IMR-90 (cell line): ENCODE data around the gene HSD3B2. TPM values are rescaled to one million over a fixed set of nuclear protein-coding genes. Genes with fewer than 3 reads are reported as not detected.

ENCODE experiments used
- ATAC-seq: fragments of 200-7000 bp; cut with Tn5 transposase; 2 replicates; pipeline ENCODE4 v1.9.1; 2020; ENCODE audit warnings: low read depth, mild to moderate bottlenecking, moderate library complexity
- BruUV-seq: library from RNA; stranded (reverse); fragments of 400-500 nt; replicated peaks from 2 replicates; lab custom pipeline; 2021; lab: Mats Ljungman, UMichigan
- CTCF ChIA-PET: fragments of 300-600 bp; formaldehyde crosslinking; extraction: SDS; loops from one replicate; lab custom pipeline; 2021; ENCODE audit warnings: antibody characterized with exemption; lab: Yijun Ruan, JAX
- POLR2A ChIA-PET: fragments of 300-600 bp; sonication (Branson Sonifier 250); formaldehyde crosslinking; loops from one replicate; lab custom pipeline; 2022; ENCODE audit warnings: antibody characterized with exemption; ENCODE audit not compliant: unreplicated experiment; lab: Charles Lee
- DNase-seq: peaks from one replicate; pipeline ENCODE4 v3.0.0; 2013
- H2AFZ ChIP-seq: replicated peaks from 2 replicates; pipeline ENCODE3; 2013; ENCODE audit warnings: low read length, mild to moderate bottlenecking; ENCODE audit not compliant: poor library complexity
- H2AK5ac ChIP-seq: 2 replicates; pipeline ENCODE4 v1.6.1; 2013; ENCODE audit warnings: low read depth, low read length, inconsistent platforms
- H2AK9ac ChIP-seq: replicated peaks from 2 replicates; pipeline ENCODE3; 2013; ENCODE audit warnings: mild to moderate bottlenecking, low read depth, low read length, moderate library complexity; ENCODE audit not compliant: poor library complexity
- H2BK120ac ChIP-seq: 2 replicates; pipeline ENCODE4 v1.6.1; 2013; ENCODE audit warnings: low read depth, low read length, inconsistent platforms
- H2BK15ac ChIP-seq: 3 replicates; pipeline ENCODE4 v1.6.1; 2013; ENCODE audit warnings: low read depth, low read length, inconsistent platforms
- H2BK20ac ChIP-seq: 2 replicates; pipeline ENCODE4 v1.6.1; 2013; ENCODE audit warnings: low read depth, mild to moderate bottlenecking, inconsistent platforms, low read length, moderate library complexity
- H2BK5ac ChIP-seq: 2 replicates; pipeline ENCODE4 v1.6.1; 2013; ENCODE audit warnings: mild to moderate bottlenecking, low read depth, low read length, inconsistent platforms; ENCODE audit not compliant: poor library complexity, severe bottlenecking
- H3K14ac ChIP-seq: replicated peaks from 2 replicates; pipeline ENCODE4 v1.6.1; 2013; ENCODE audit warnings: low read depth, low read length, inconsistent platforms
- H3K18ac ChIP-seq: 2 replicates; pipeline ENCODE4 v1.6.1; 2013; ENCODE audit warnings: low read depth, low read length, control low read depth
- H3K23ac ChIP-seq: 2 replicates; pipeline ENCODE4 v1.6.1; 2013; ENCODE audit warnings: low read depth, low read length, inconsistent platforms
- H3K27ac ChIP-seq: 2 replicates; pipeline ENCODE4 v1.5.1; 2013; ENCODE audit warnings: mild to moderate bottlenecking, control low read depth, low read length; ENCODE audit not compliant: insufficient read depth
- H3K27me3 ChIP-seq: 2 replicates; pipeline ENCODE4 v1.6.1; 2013; ENCODE audit warnings: low read length; ENCODE audit not compliant: control insufficient read depth, insufficient read depth
- H3K36me3 ChIP-seq: 2 replicates; pipeline ENCODE4 v1.6.1; 2013; ENCODE audit warnings: low read length, mixed read lengths; ENCODE audit not compliant: control insufficient read depth, insufficient read depth
- H3K4ac ChIP-seq: 2 replicates; pipeline ENCODE4 v1.6.1; 2013; ENCODE audit warnings: low read depth, low read length, inconsistent platforms
- H3K4me1 ChIP-seq: 2 replicates; pipeline ENCODE4 v1.6.1; 2013; ENCODE audit warnings: low read length, mixed read lengths; ENCODE audit not compliant: control insufficient read depth, insufficient read depth
- H3K4me2 ChIP-seq: 2 replicates; pipeline ENCODE4 v1.6.1; 2013; ENCODE audit warnings: low read depth, mild to moderate bottlenecking, control low read depth, low read length, moderate library complexity
- H3K4me3 ChIP-seq: 2 replicates; pipeline ENCODE4 v1.5.1; 2013; ENCODE audit warnings: low read depth, mild to moderate bottlenecking, control low read depth, low read length, moderate library complexity; ENCODE audit not compliant: insufficient read depth
- H3K56ac ChIP-seq: 2 replicates; pipeline ENCODE4 v1.6.1; 2013; ENCODE audit warnings: low read length, inconsistent platforms; ENCODE audit not compliant: insufficient read depth; ENCODE audit errors: extremely low read depth
- H3K79me1 ChIP-seq, 2 experiments: 2 replicates each; pipeline ENCODE4 v1.6.1; 2013; ENCODE audit warnings: low read length in 2 of 2, inconsistent platforms in 1 of 2, low read depth in 1 of 2
- H3K9ac ChIP-seq: 2 replicates; pipeline ENCODE4 v1.6.1; 2013; ENCODE audit warnings: low read depth, low read length, control low read depth
- H3K9me1 ChIP-seq: 2 replicates; pipeline ENCODE4 v1.6.1; 2013; ENCODE audit warnings: low read length, inconsistent platforms; ENCODE audit not compliant: insufficient read depth
- H3K9me3 ChIP-seq: 2 replicates; pipeline ENCODE4 v1.6.1; 2013; ENCODE audit warnings: low read length; ENCODE audit not compliant: control insufficient read depth, insufficient read depth
- H4K20me1 ChIP-seq: 2 replicates; pipeline ENCODE4 v1.6.1; 2013; ENCODE audit warnings: low read length, inconsistent platforms; ENCODE audit not compliant: insufficient read depth
- H4K5ac ChIP-seq: 2 replicates; pipeline ENCODE4 v1.6.1; 2013; ENCODE audit warnings: mild to moderate bottlenecking, low read depth, low read length, control low read depth
- H4K8ac ChIP-seq, 2 experiments: 2 replicates each; pipeline ENCODE4 v1.6.1; 2013; ENCODE audit warnings: low read depth in 2 of 2, low read length in 2 of 2, control low read depth in 1 of 2, inconsistent platforms in 1 of 2
- H4K91ac ChIP-seq: 2 replicates; pipeline ENCODE4 v1.6.1; 2013; ENCODE audit warnings: low read depth, low read length, inconsistent platforms; ENCODE audit not compliant: insufficient read depth
- CHD1 ChIP-seq: IDR thresholded peaks from 2 replicates; pipeline ENCODE4 v1.6.1; 2012; ENCODE audit warnings: low read depth, low read length, improper control_type of control experiment
- MAFK ChIP-seq: IDR thresholded peaks from 2 replicates; pipeline ENCODE4 v1.6.1; 2012; ENCODE audit warnings: low read depth, low read length, improper control_type of control experiment
- MAZ ChIP-seq: IDR thresholded peaks from 2 replicates; pipeline ENCODE4 v1.6.1; 2012; ENCODE audit warnings: low read depth, mild to moderate bottlenecking, low read length, improper control_type of control experiment, moderate library complexity, borderline replicate concordance
- MXI1 ChIP-seq: IDR thresholded peaks from 2 replicates; pipeline ENCODE4 v1.6.1; 2012; ENCODE audit warnings: low read depth, mild to moderate bottlenecking, low read length, moderate library complexity, borderline replicate concordance
- NFE2L2 ChIP-seq: fragments of 150-350 bp; IDR thresholded peaks from 2 replicates; pipeline ENCODE4 v1.6.1; 2016; ENCODE audit warnings: low read depth, mild to moderate bottlenecking, low read length
- RAD21 ChIP-seq: IDR thresholded peaks from 2 replicates; pipeline ENCODE4 v1.6.1; 2012; ENCODE audit warnings: low read length, improper control_type of control experiment
- RCOR1 ChIP-seq: IDR thresholded peaks from 2 replicates; pipeline ENCODE4 v1.6.1; 2012; ENCODE audit warnings: mild to moderate bottlenecking, low read length, improper control_type of control experiment; ENCODE audit not compliant: insufficient replicate concordance
- RFX5 ChIP-seq: IDR thresholded peaks from 2 replicates; pipeline ENCODE4 v1.8.0; 2012; ENCODE audit warnings: low read depth, mild to moderate bottlenecking, low read length, moderate library complexity
- SMC3 ChIP-seq: fragments of 150-350 bp; IDR thresholded peaks from 2 replicates; pipeline ENCODE4 v1.6.1; 2016; ENCODE audit warnings: low read depth, mild to moderate bottlenecking, antibody characterized with exemption, low read length, moderate library complexity
- USF2 ChIP-seq: fragments of 150-350 bp; IDR thresholded peaks from 2 replicates; pipeline ENCODE4 v1.6.1; 2017; ENCODE audit warnings: mild to moderate bottlenecking, antibody characterized with exemption, low read length, low read depth
- WGBS, 2 experiments: methylation state at CpG; one replicate each; pipeline versions ENCODE4 v1.1.5 to v1.1.7; 2013; ENCODE audit warnings: missing lambda C conversion rate in 2 of 2; ENCODE audit not compliant: insufficient read length in 1 of 2; ENCODE audit errors: extremely low coverage in 2 of 2; 5-methylcytosine and 5-hydroxymethylcytosine counted together
- dilution Hi-C: fragments of 300-500 bp; cut with HindIII; formaldehyde crosslinking; loops from one replicate; pipeline ENCODE4 v1.14.3; 2018; ENCODE audit warnings: low sequenced_read_pairs; ENCODE audit not compliant: unreplicated experiment
- in situ Hi-C: fragments of 300-500 bp; cut with MboI; formaldehyde crosslinking; loops from 3 replicates; pipeline ENCODE4 v1.14.3; 2019; ENCODE audit warnings: low sequenced_read_pairs, inconsistent platforms, mixed read lengths
- intact Hi-C: fragments of 100-400 bp; cut with micrococcal nuclease; formaldehyde crosslinking; loops from 2 replicates; pipeline ENCODE4 v1.10.0; 2022
- polyA plus RNA-seq, 3 experiments: library from polyadenylated mRNA; depleted of rRNA; stranded (reverse); fragments of >200 nt; gene quantifications; 2 replicates each; pipeline ENCODE4 v1.2.3, GENCODE V29; 2012; ENCODE audit warnings: low replicate concordance in 1 of 3
- total RNA-seq: library from RNA; depleted of rRNA; stranded (reverse); fragments of >200 nt; gene quantifications from 2 replicates; pipeline ENCODE4 v1.2.3, GENCODE V29; 2012
- TF ChIP-seq, protein P1 (sequence below): fragments of 150-350 bp; IDR thresholded peaks from 2 replicates; pipeline ENCODE4 v1.6.1; 2016; ENCODE audit warnings: low read depth, mild to moderate bottlenecking, low read length, moderate library complexity, borderline replicate concordance
- TF ChIP-seq, protein P2 (sequence below): conservative IDR thresholded peaks from 2 replicates; pipeline ENCODE4 v1.5.1; 2012; ENCODE audit warnings: mild to moderate bottlenecking, low read depth, low read length, improper control_type of control experiment

Gene HSD3B2
- total and polyA plus RNA-seq, 2 of the 4 experiments (the other 2 are of a cell fraction), result not detected

- Histone ChIP-seq H2BK120ac (no peak overlapping the region), H3K4ac (no peak overlapping the region), H3K9me1 (no peaks in the 10 kb centered on the region), H3K4me3 (no peak overlapping the region), H2BK15ac (no peak overlapping the region), H3K79me1 (no peaks in the 10 kb centered on the region), H2AK9ac (no peak overlapping the region), H4K20me1 (no peaks in the 10 kb centered on the region), H4K91ac (no peak overlapping the region), H3K27ac (no peak overlapping the region), H2BK5ac (no peak overlapping the region), H2AK5ac (no peak overlapping the region), H3K9ac (no peak overlapping the region), H3K27me3 (no peaks in the 10 kb centered on the region), H3K9me3 (no peaks in the 10 kb centered on the region), H3K23ac (no peak overlapping the region), H2BK20ac (no peak overlapping the region), H3K56ac (no peak overlapping the region), H3K36me3 (no peaks in the 10 kb centered on the region), H3K18ac (no peak overlapping the region), H2AFZ (no peak overlapping the region), H3K4me1 (no peaks in the 10 kb centered on the region), H4K5ac (no peak overlapping the region), H4K8ac (no peak overlapping the region), H3K14ac (no peak overlapping the region), H3K4me2 (no peak overlapping the region)
- CTCF ChIA-PET, result no interaction called here
- no CpG with 5 or more reads among the region's 1 CpG for WGBS, 2 experiments
- intact Hi-C loops (no loop called here), dilution Hi-C loops (no loop called here), in situ Hi-C loops (no loop called here)
- DNase-seq (no peak), ATAC-seq (no peak)
- POLR2A ChIA-PET, result no interaction called here
- BruUV-seq, result no TSS peak
- TF ChIP-seq CHD1, result no peak
- TF ChIP-seq, protein P1, sequence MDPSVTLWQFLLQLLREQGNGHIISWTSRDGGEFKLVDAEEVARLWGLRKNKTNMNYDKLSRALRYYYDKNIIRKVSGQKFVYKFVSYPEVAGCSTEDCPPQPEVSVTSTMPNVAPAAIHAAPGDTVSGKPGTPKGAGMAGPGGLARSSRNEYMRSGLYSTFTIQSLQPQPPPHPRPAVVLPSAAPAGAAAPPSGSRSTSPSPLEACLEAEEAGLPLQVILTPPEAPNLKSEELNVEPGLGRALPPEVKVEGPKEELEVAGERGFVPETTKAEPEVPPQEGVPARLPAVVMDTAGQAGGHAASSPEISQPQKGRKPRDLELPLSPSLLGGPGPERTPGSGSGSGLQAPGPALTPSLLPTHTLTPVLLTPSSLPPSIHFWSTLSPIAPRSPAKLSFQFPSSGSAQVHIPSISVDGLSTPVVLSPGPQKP, result no peak
- TF ChIP-seq MXI1, result no peak
- no peak for TF ChIP-seq SMC3
- TF ChIP-seq MAFK, result no peak
- no peak for TF ChIP-seq MAZ
- no peak for TF ChIP-seq RCOR1
- TF ChIP-seq, protein P2, sequence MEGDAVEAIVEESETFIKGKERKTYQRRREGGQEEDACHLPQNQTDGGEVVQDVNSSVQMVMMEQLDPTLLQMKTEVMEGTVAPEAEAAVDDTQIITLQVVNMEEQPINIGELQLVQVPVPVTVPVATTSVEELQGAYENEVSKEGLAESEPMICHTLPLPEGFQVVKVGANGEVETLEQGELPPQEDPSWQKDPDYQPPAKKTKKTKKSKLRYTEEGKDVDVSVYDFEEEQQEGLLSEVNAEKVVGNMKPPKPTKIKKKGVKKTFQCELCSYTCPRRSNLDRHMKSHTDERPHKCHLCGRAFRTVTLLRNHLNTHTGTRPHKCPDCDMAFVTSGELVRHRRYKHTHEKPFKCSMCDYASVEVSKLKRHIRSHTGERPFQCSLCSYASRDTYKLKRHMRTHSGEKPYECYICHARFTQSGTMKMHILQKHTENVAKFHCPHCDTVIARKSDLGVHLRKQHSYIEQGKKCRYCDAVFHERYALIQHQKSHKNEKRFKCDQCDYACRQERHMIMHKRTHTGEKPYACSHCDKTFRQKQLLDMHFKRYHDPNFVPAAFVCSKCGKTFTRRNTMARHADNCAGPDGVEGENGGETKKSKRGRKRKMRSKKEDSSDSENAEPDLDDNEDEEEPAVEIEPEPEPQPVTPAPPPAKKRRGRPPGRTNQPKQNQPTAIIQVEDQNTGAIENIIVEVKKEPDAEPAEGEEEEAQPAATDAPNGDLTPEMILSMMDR, result no peak
- no peak for TF ChIP-seq USF2
- no peak for TF ChIP-seq RFX5
- TF ChIP-seq RAD21, result no peak
- TF ChIP-seq NFE2L2, result no peak
These were observed 20.9 kb upstream of the HSD3B2 start for GRCh38 chr1:119394085-119394484.
